HEK293T (cell line): ENCODE measurements around the gene POPDC2.

ENCODE experiments used
- CTCF ChIA-PET: fragments of 350-600 bp; formaldehyde crosslinking; extraction: SDS; loops from one replicate; lab custom pipeline; 2021; ENCODE audit warnings: antibody characterized with exemption, inconsistent platforms; lab: Yijun Ruan, JAX
- POLR2A ChIA-PET: fragments of 350-600 bp; formaldehyde crosslinking; extraction: SDS; loops from one replicate; lab custom pipeline; 2020; ENCODE audit warnings: antibody characterized with exemption, inconsistent platforms; lab: Yijun Ruan, JAX
- DNase-seq: peaks from one replicate; pipeline ENCODE4 v3.0.0; 2012; ENCODE audit warnings: mixed read lengths; ENCODE audit errors: extremely low spot score
- ARNT ChIP-seq: fragments of 450-650 bp; IDR thresholded peaks from 2 replicates; pipeline ENCODE4 v1.6.1; 2017; ENCODE audit warnings: mild to moderate bottlenecking
- BHLHE40 ChIP-seq: fragments of 450-650 bp; IDR thresholded peaks from 2 replicates; pipeline ENCODE4 v1.6.1; 2016; ENCODE audit warnings: mild to moderate bottlenecking, moderate library complexity, borderline replicate concordance
- CTBP1 ChIP-seq: fragments of 450-650 bp; IDR thresholded peaks from 2 replicates; pipeline ENCODE4 v1.6.1; 2016; ENCODE audit warnings: borderline replicate concordance
- ELF4 ChIP-seq: fragments of 450-650 bp; IDR thresholded peaks from 2 replicates; pipeline ENCODE4 v1.6.1; 2017; ENCODE audit warnings: antibody characterized with exemption
- FOXA1 ChIP-seq: fragments of 450-650 bp; IDR thresholded peaks from 2 replicates; pipeline ENCODE4 v1.6.1; 2016; ENCODE audit warnings: mild to moderate bottlenecking
- FOXK2 ChIP-seq: fragments of 450-650 bp; IDR thresholded peaks from 2 replicates; pipeline ENCODE4 v1.6.1; 2016; ENCODE audit warnings: mild to moderate bottlenecking
- FOXM1 ChIP-seq: fragments of 450-650 bp; IDR thresholded peaks from 2 replicates; pipeline ENCODE4 v1.6.1; 2017; ENCODE audit warnings: mild to moderate bottlenecking, borderline replicate concordance
- HDGF ChIP-seq: fragments of 450-650 bp; IDR thresholded peaks from 2 replicates; pipeline ENCODE4 v1.6.1; 2017; ENCODE audit warnings: antibody characterized with exemption, borderline replicate concordance
- L3MBTL2 ChIP-seq: fragments of 450-650 bp; conservative IDR thresholded peaks from 2 replicates; pipeline ENCODE4 v1.6.1; 2016; ENCODE audit warnings: mild to moderate bottlenecking
- LEF1 ChIP-seq: fragments of 450-650 bp; IDR thresholded peaks from 2 replicates; pipeline ENCODE4 v1.6.1; 2017; ENCODE audit warnings: mild to moderate bottlenecking, borderline replicate concordance
- NFRKB ChIP-seq: fragments of 450-650 bp; IDR thresholded peaks from 2 replicates; pipeline ENCODE4 v1.6.1; 2016; ENCODE audit warnings: mild to moderate bottlenecking, moderate library complexity
- SP1 ChIP-seq: fragments of 450-650 bp; IDR thresholded peaks from 2 replicates; pipeline ENCODE4 v1.6.1; 2017
- SUZ12 ChIP-seq: fragments of 450-650 bp; IDR thresholded peaks from 2 replicates; pipeline ENCODE4 v1.6.1; 2016; ENCODE audit warnings: mild to moderate bottlenecking
- TARDBP ChIP-seq: fragments of 450-650 bp; IDR thresholded peaks from 2 replicates; pipeline ENCODE4 v1.6.1; 2016
- ZNF384 ChIP-seq: fragments of 450-650 bp; IDR thresholded peaks from 2 replicates; pipeline ENCODE4 v1.6.1; 2016
- TF ChIP-seq, protein P1 (sequence below): fragments of 450-650 bp; IDR thresholded peaks from 2 replicates; pipeline ENCODE4 v1.6.1; 2016

POPDC2 gene

DNA sequence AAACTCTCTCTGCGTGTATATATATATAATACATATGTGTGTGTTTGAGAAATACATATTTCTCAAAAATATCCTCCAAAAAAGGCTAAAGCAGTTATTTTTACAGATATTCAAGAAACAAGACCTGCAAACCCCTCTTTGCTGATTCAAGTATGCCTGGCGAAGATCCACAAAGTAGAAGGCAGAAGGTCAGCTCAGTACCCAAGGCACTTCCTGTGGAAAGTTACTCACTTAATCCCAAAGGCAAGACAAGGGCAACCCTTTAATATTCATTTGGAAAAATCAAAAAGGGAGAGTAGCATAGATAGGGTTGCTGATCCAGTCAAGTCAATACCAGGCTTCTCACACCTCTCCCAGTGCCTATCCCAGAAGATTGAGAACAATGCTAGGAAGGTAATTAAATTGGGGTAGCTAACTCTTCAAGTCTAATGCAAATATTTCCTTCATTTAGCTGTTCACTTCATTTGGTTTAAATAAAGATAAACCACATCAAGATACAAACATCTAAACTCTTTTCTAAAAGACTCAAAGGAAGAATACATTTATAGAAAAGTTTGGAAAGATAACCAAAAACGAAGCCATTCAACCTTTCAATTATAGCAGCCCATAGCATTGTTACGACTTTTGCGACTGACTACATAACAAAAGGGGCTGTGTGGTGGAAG lies 9.6 kb upstream of the POPDC2 start:
- POLR2A ChIA-PET: no interaction called here
- TF ChIP-seq, protein P1, sequence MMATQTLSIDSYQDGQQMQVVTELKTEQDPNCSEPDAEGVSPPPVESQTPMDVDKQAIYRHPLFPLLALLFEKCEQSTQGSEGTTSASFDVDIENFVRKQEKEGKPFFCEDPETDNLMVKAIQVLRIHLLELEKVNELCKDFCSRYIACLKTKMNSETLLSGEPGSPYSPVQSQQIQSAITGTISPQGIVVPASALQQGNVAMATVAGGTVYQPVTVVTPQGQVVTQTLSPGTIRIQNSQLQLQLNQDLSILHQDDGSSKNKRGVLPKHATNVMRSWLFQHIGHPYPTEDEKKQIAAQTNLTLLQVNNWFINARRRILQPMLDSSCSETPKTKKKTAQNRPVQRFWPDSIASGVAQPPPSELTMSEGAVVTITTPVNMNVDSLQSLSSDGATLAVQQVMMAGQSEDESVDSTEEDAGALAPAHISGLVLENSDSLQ: no peak
- TF ChIP-seq LEF1 (no peak), SUZ12 (no peak), ZNF384 (no peak), L3MBTL2 (no peak), HDGF (no peak), BHLHE40 (no peak), ELF4 (no peak), FOXK2 (no peak), TARDBP (no peak), CTBP1 (no peak), FOXM1 (no peak)
- no peak for DNase-seq
- CTCF ChIA-PET: no interaction called here

DNA sequence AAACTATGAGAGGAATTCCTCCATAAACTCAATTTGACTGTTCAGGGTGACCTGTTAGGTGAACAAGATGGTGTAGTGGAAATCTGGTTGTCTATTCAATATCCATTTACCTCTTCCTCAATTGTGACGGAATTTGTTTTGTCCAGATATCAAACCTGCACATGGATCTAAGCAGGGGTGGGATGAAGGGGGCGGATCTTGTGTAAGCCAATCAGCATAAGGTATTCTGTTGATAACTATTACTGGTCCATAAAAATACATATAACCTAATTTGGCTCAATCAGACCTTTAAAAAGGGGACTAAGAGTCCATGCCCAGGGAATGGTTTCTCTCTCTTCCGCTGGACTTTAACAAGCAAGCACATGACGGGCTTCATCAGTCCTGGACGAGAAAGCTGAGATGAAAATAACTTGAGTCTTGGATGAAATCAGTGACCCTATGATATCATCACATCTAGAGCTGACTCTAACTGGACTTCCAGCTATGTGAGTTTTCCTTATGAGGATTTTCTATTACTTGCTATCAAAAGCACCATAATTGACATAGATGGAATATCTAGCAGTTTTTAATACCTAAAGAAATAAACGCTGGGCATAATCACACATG lies 5.7 kb upstream of the POPDC2 start:
- ChIA-PET POLR2A (no interaction called here), CTCF (no interaction called here)
- TF ChIP-seq FOXK2 (no peak), TARDBP (no peak), LEF1 (no peak), ELF4 (no peak), CTBP1 (no peak), L3MBTL2 (no peak), HDGF (no peak), ARNT (no peak), SP1 (no peak), ZNF384 (no peak), NFRKB (no peak), FOXM1 (no peak), SUZ12 (no peak), BHLHE40 (no peak)
- TF ChIP-seq, protein P1: no peak
- DNase-seq: no peak

DNA sequence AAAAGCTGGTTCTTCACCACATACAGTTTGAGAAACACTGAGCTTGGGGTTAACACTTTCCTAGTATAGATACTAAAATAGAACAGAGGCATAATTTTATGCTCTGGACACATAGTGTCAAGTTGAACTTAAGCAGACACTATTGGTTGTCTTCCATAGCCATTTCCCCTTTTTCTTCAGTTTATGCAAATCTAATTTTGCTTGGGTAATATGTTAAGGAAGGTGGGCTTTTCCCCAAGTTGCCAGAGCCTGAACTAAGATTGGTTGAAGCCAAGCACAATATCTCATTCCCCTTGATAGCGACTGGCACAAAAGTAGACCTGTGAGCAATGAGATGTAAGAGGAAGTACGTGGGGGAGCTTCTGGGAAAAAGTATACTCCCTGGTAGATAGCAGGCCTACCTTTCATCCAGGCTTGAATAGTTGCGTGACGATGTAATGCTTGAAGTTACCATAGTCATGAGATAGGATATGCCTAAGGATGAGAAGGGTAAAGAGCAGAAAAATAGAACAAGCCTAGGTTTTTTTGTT lies 4.5 kb upstream of the POPDC2 start:
- ChIA-PET POLR2A (interaction anchor here (1.4 kb wide), 1 partner anchor 12 kb away, joined by 5 read pairs; the partner anchor contains the start of gene COX17), CTCF (no interaction called here)
- TF ChIP-seq SP1: no peak
- TF ChIP-seq ARNT: no peak
- TF ChIP-seq ZNF384: no peak
- no peak for TF ChIP-seq CTBP1
- no peak for TF ChIP-seq HDGF
- no peak for TF ChIP-seq FOXK2
- TF ChIP-seq LEF1: no peak
- TF ChIP-seq BHLHE40: no peak
- TF ChIP-seq NFRKB: no peak
- TF ChIP-seq SUZ12: no peak
- TF ChIP-seq ELF4: no peak
- TF ChIP-seq TARDBP: no peak
- TF ChIP-seq L3MBTL2: no peak
- no peak for TF ChIP-seq FOXA1
- TF ChIP-seq FOXM1: no peak
- DNase-seq: no peak

DNA sequence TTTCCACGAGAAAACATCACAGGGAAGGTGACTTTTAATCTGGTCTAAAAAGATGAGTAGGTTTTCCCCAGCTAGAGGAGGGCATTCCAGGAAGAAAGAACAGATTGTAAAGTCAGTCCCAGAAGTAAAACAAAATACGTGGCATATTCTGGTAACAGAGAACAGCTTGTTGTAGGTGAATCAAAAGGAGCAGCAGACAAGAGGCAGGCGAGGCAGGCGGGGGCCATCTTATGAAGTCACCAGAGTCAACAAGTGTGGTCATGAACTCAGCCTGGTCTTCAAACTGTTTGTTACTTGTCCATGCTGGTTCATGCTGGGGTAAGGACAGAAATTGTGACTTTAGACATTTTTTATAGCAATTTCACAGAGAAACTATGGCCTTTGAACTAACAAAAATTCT lies 4.0 kb upstream of the POPDC2 start:
- ChIA-PET CTCF (no interaction called here), POLR2A (interaction anchor here (1.4 kb wide), 1 partner anchor 12 kb away, joined by 5 read pairs; the partner anchor contains the start of gene COX17)
- no peak for DNase-seq
- TF ChIP-seq SUZ12: no peak
- TF ChIP-seq ELF4: no peak
- TF ChIP-seq SP1: no peak
- TF ChIP-seq LEF1: no peak
- no peak for TF ChIP-seq HDGF
- TF ChIP-seq CTBP1: no peak
- no peak for TF ChIP-seq ZNF384
- TF ChIP-seq L3MBTL2: no peak
- TF ChIP-seq, protein P1: no peak
- no peak for TF ChIP-seq BHLHE40
- no peak for TF ChIP-seq FOXK2
- TF ChIP-seq ARNT: no peak
- TF ChIP-seq NFRKB: no peak
- TF ChIP-seq FOXA1: no peak
- no peak for TF ChIP-seq FOXM1

GRCh38 chr3:119663885-119664284 lies 3.5 kb upstream of the POPDC2 start:
- POLR2A ChIA-PET: no interaction called here
- no peak for DNase-seq
- TF ChIP-seq ELF4: no peak
- TF ChIP-seq SP1: no peak
- TF ChIP-seq TARDBP: no peak
- no peak for TF ChIP-seq FOXA1
- TF ChIP-seq SUZ12: no peak
- no peak for TF ChIP-seq BHLHE40
- no peak for TF ChIP-seq LEF1
- CTCF ChIA-PET: no interaction called here
